HEK293 (cell line): ENCODE data around the gene GPR22.

ENCODE experiments used
- CTCF ChIA-PET: fragments of 350-600 bp; formaldehyde crosslinking; extraction: SDS; loops from one replicate; lab custom pipeline; 2021; ENCODE audit warnings: antibody characterized with exemption; lab: Yijun Ruan, JAX
- POLR2A ChIA-PET: fragments of 300-600 bp; formaldehyde crosslinking; extraction: SDS; loops from one replicate; lab custom pipeline; 2020; ENCODE audit warnings: antibody characterized with exemption, inconsistent platforms; lab: Yijun Ruan, JAX
- H3K27ac ChIP-seq: fragments of 200-500 bp; sonication (Bioruptor generic); 2 replicates; pipeline ENCODE4 v1.5.1; 2014; ENCODE audit warnings: low read depth, low read length, control low read depth, inconsistent platforms; ENCODE audit errors: extremely low read depth
- H3K36me3 ChIP-seq, 2 experiments: fragments of 200-500 bp in 1 of 2; sonication (Bioruptor generic) in 1 of 2; 1 replicate in 1 of 2; 2 replicates in 1 of 2; pipeline ENCODE4 v1.5.1; 2014 to 2017; ENCODE audit warnings: inconsistent platforms in 2 of 2, low read length in 2 of 2; ENCODE audit not compliant: control insufficient read depth in 2 of 2, insufficient read depth in 1 of 2
- H3K4me1 ChIP-seq: fragments of 200-500 bp; sonication (Bioruptor generic); 2 replicates; pipeline ENCODE4 v1.5.1; 2014; ENCODE audit warnings: mild to moderate bottlenecking, low read length, inconsistent platforms; ENCODE audit not compliant: control insufficient read depth, insufficient read depth
- H3K4me3 ChIP-seq: 2 replicates; pipeline ENCODE4 v1.5.1; 2011; ENCODE audit warnings: low read depth, mild to moderate bottlenecking, control low read depth, low read length, moderate library complexity
- H3K9me3 ChIP-seq: fragments of 200-500 bp; sonication (Bioruptor generic); 2 replicates; pipeline ENCODE4 v1.5.1; 2014; ENCODE audit warnings: low read depth, low read length, inconsistent platforms; ENCODE audit not compliant: control insufficient read depth, insufficient read depth
- INSM2 ChIP-seq: fragments of 450-650 bp; formaldehyde crosslinking; IDR thresholded peaks from 2 replicates; pipeline ENCODE4 v1.5.1; 2016; ENCODE audit warnings: missing biosample characterization, missing genetic modification characterization
- TCF7L2 ChIP-seq: IDR thresholded peaks from 2 replicates; pipeline ENCODE4 v1.6.1; 2011; ENCODE audit warnings: low read depth, mild to moderate bottlenecking, inconsistent platforms, low read length, moderate library complexity, borderline replicate concordance
- ZNF2 ChIP-seq: fragments of 450-650 bp; formaldehyde crosslinking; IDR thresholded peaks from 2 replicates; pipeline ENCODE4 v1.5.1; 2016; ENCODE audit warnings: missing biosample characterization, missing genetic modification characterization
- ZNF366 ChIP-seq: fragments of 450-650 bp; formaldehyde crosslinking; conservative IDR thresholded peaks from 2 replicates; pipeline ENCODE4 v1.5.1; 2016; ENCODE audit warnings: missing biosample characterization, missing genetic modification characterization
- ZNF626 ChIP-seq: fragments of 450-650 bp; sonication (Bioruptor Pico); formaldehyde crosslinking; IDR thresholded peaks from 2 replicates; pipeline ENCODE4 v1.5.1; 2018; ENCODE audit warnings: missing biosample characterization, missing genetic modification characterization, inconsistent platforms
- ZNF654 ChIP-seq: fragments of 450-650 bp; formaldehyde crosslinking; IDR thresholded peaks from 2 replicates; pipeline ENCODE4 v1.5.1; 2016; ENCODE audit warnings: low read depth, missing biosample characterization, missing genetic modification characterization
- ZNF776 ChIP-seq: fragments of 450-650 bp; formaldehyde crosslinking; IDR thresholded peaks from 2 replicates; pipeline ENCODE4 v1.5.0; 2017; ENCODE audit warnings: missing biosample characterization, missing genetic modification characterization, borderline replicate concordance
- ZSCAN18 ChIP-seq: fragments of 450-650 bp; formaldehyde crosslinking; IDR thresholded peaks from 2 replicates; pipeline ENCODE4 v1.5.1; 2016; ENCODE audit warnings: missing biosample characterization, missing genetic modification characterization
- ZSCAN30 ChIP-seq: fragments of 450-650 bp; IDR thresholded peaks from 2 replicates; pipeline ENCODE4 v1.5.1; 2018; ENCODE audit warnings: missing biosample characterization, mild to moderate bottlenecking, missing genetic modification characterization, moderate library complexity
- TF ChIP-seq, protein P1 (sequence below): fragments of 450-650 bp; formaldehyde crosslinking; IDR thresholded peaks from 2 replicates; pipeline ENCODE4 v1.5.1; 2017; ENCODE audit warnings: missing biosample characterization, missing genetic modification characterization
- TF ChIP-seq, protein P2 (sequence below): fragments of 450-650 bp; formaldehyde crosslinking; IDR thresholded peaks from 2 replicates; pipeline ENCODE4 v1.5.1; 2016; ENCODE audit warnings: missing biosample characterization, missing genetic modification characterization
- TF ChIP-seq, protein P3 (sequence below): fragments of 450-650 bp; formaldehyde crosslinking; IDR thresholded peaks from 2 replicates; pipeline ENCODE4 v1.5.1; 2017; ENCODE audit warnings: missing biosample characterization, mild to moderate bottlenecking, missing genetic modification characterization, moderate library complexity

GPR22 gene

DNA sequence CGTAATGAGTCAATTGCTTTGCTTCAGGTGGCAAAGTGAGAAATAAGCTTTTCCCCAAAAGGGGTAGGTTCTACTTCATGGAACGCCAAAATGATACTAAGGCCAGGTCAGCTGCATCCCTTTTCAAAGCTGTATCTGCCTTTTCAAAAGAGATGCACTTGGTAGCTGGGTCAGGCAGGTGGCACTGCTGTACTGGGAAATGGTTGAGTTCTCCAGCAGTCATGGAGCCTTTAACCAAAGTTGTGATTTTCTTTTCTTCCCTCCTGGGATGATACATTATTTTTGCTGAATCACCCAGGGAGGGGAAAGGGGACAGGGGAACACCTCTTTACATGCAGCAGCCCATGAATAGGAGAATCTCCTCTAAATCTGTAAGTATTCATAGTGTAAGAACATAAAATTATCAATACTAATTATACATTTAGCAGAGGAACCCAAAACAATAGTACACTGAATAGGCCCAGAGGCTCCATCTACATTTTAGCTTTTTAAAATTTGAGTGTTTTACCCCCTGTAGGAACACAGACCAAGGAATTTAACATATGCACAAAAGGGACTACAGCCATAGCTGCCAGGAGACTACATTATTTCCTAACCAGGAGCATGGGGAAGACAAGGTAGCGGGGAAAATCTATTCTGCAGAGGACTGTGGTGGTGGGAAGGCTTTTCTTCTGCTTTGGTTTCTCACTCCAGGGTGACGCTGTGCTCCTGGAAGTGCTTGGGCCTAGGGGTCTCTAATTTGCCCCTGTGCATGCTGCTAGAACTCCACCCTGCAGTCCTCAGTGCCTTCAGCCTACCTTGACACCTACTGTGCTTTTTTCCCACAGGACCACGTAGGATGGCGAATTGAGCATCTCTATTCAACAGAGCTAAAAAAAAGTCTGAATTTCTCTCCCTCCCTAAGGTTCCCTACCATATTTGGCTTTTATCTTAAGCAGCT lies 6.4 kb upstream of the GPR22 start:
- ChIA-PET POLR2A (no interaction called here), CTCF (interaction anchor here (0.6 to 2.8 kb wide), 20 partner anchors 14 to 718 kb away, joined by 3 to 28 read pairs (median 4); no protein-coding TSS in a partner anchor)

DNA sequence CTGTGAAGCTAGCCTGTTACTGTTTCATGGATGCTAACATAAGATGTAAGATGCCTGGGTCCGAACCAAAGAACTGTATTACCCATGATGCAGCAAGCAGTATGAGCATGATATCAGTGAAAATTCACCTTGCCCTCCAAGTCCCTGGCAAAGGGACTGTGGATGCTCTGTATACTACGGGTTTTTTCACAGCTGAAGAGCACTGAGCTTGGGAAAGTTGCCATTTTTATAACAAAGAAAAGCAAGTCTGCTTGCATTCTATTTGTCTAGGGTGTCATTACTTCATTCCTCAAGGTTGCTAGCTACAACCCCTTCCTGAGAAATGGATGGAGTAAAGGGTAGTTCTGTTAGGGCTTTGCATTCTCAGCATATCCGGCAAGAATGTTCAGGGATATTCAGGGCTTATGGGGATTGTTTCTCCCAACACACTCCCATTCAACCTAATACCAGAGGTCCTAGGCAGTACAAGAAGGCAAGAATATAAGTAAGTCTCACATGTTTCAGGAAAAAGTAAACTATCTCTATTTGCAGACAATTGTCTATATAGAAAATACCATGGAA lies 5.1 kb upstream of the GPR22 start:
- TF ChIP-seq, protein P1, sequence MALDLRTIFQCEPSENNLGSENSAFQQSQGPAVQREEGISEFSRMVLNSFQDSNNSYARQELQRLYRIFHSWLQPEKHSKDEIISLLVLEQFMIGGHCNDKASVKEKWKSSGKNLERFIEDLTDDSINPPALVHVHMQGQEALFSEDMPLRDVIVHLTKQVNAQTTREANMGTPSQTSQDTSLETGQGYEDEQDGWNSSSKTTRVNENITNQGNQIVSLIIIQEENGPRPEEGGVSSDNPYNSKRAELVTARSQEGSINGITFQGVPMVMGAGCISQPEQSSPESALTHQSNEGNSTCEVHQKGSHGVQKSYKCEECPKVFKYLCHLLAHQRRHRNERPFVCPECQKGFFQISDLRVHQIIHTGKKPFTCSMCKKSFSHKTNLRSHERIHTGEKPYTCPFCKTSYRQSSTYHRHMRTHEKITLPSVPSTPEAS: no peak
- no peak for TF ChIP-seq INSM2 (tag by site-specific recombination)
- TF ChIP-seq, all 188 proteins: peak for 0
- ChIA-PET POLR2A (no interaction called here), CTCF (interaction anchor here (0.8 to 2.8 kb wide), 8 partner anchors 15 to 415 kb away, joined by 3 to 28 read pairs (median 9); no protein-coding TSS in a partner anchor)
- no peaks in the 10 kb centered on the region for H3K9me3 ChIP-seq
- no peaks in the 10 kb centered on the region for H3K36me3 ChIP-seq
- no peaks in the 10 kb centered on the region for H3K4me1 ChIP-seq
- H3K4me3 ChIP-seq: no peak overlapping the region
- no peak overlapping the region for H3K27ac ChIP-seq

More for the DNA sequence above, 6.4 kb upstream of the GPR22 start:
- Histone ChIP-seq H3K4me3 (no peak overlapping the region), H3K4me1 (no peaks in the 10 kb centered on the region), H3K27ac (no peak overlapping the region), H3K36me3 (no peaks in the 10 kb centered on the region; a peak in 1 of 3 replicates), H3K9me3 (no peaks in the 10 kb centered on the region)
- TF ChIP-seq ZNF776 (tag by site-specific recombination) (no peak), ZNF626 (tag by site-specific recombination) (no peak), ZNF654 (tag by site-specific recombination) (peak; percentile 83), ZSCAN30 (tag by site-specific recombination) (peak; percentile 29; the same call in 1 of the 2 replicates), ZNF2 (peak; percentile 61; the same call in 1 of the 2 replicates), ZSCAN18 (no peak), TCF7L2 (no peak), ZNF366 (tag by site-specific recombination) (peak; percentile 35; the same call in 1 of the 2 replicates)
- TF ChIP-seq, protein P2, sequence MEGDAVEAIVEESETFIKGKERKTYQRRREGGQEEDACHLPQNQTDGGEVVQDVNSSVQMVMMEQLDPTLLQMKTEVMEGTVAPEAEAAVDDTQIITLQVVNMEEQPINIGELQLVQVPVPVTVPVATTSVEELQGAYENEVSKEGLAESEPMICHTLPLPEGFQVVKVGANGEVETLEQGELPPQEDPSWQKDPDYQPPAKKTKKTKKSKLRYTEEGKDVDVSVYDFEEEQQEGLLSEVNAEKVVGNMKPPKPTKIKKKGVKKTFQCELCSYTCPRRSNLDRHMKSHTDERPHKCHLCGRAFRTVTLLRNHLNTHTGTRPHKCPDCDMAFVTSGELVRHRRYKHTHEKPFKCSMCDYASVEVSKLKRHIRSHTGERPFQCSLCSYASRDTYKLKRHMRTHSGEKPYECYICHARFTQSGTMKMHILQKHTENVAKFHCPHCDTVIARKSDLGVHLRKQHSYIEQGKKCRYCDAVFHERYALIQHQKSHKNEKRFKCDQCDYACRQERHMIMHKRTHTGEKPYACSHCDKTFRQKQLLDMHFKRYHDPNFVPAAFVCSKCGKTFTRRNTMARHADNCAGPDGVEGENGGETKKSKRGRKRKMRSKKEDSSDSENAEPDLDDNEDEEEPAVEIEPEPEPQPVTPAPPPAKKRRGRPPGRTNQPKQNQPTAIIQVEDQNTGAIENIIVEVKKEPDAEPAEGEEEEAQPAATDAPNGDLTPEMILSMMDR (tag by site-specific recombination): peak; percentile 71

DNA sequence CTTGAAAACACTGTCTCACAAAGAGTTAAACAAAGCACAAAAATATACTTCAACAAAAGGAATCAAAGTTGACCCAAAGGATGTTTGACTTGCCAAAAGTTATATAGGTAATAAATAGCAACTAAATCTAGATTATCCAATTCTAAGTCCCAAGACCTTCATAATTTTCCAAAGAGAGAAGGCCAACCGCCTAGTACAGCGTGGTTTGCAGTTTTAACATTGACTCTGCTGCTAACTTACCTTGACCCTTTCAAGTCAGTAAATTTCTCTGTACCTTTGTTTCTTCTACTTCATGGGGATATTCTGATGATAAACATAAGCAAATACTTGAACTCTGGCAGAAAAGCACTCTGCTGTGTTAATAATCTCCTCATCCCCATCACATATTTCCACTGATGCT lies 1.9 kb upstream of the GPR22 start:
- H3K27ac ChIP-seq: no peak overlapping the region
- H3K4me1 ChIP-seq: no peaks in the 10 kb centered on the region
- H3K36me3 ChIP-seq: no peaks in the 10 kb centered on the region
- no peak for TF ChIP-seq ZNF654 (tag by site-specific recombination)
- TF ChIP-seq, protein P3, sequence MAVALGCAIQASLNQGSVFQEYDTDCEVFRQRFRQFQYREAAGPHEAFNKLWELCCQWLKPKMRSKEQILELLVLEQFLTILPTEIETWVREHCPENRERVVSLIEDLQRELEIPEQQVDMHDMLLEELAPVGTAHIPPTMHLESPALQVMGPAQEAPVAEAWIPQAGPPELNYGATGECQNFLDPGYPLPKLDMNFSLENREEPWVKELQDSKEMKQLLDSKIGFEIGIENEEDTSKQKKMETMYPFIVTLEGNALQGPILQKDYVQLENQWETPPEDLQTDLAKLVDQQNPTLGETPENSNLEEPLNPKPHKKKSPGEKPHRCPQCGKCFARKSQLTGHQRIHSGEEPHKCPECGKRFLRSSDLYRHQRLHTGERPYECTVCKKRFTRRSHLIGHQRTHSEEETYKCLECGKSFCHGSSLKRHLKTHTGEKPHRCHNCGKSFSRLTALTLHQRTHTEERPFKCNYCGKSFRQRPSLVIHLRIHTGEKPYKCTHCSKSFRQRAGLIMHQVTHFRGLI: peak; percentile 95
- TF ChIP-seq, all 188 proteins: peak for 1
- ChIA-PET POLR2A (no interaction called here), CTCF (interaction anchor here (0.7 to 1.3 kb wide), 2 partner anchors 14 to 33 kb away, joined by 3 to 5 read pairs; no protein-coding TSS in a partner anchor)
- Histone ChIP-seq H3K4me3 (no peak overlapping the region), H3K9me3 (no peaks in the 10 kb centered on the region)
